OCI-LY7 (cell line): ENCODE measurements around the gene GCSAM. TPM values are rescaled to one million over a fixed set of nuclear protein-coding genes. Genes with fewer than 3 reads are reported as not detected.

Experiments used
- BruUV-seq: library from RNA; stranded (reverse); fragments of 400-500 nt; replicated peaks from 2 replicates; lab custom pipeline; 2021; lab: Mats Ljungman, UMichigan
- CTCF ChIA-PET: fragments of 300-600 bp; sonication (Branson Sonifier 250); formaldehyde crosslinking; loops from one replicate; lab custom pipeline; 2022; ENCODE audit warnings: antibody characterized with exemption; ENCODE audit not compliant: unreplicated experiment; lab: Charles Lee
- POLR2A ChIA-PET: fragments of 300-600 bp; sonication (Branson Sonifier 250); formaldehyde crosslinking; loops from one replicate; lab custom pipeline; 2022; ENCODE audit warnings: antibody characterized with exemption; lab: Charles Lee
- DNase-seq: peaks from one replicate; pipeline ENCODE4 v3.0.0-alpha.2; 2015; ENCODE audit warnings: low spot score
- H2AFZ ChIP-seq: fragments of 200-600 bp; sonication (generic), shearing (Covaris generic); 2 replicates; pipeline ENCODE4 v1.6.1; 2014; ENCODE audit warnings: mild to moderate bottlenecking, antibody characterized with exemption, low read length, moderate library complexity
- H3K27ac ChIP-seq: fragments of 200-600 bp; sonication (generic); 2 replicates; pipeline ENCODE4 v1.5.1; 2014; ENCODE audit warnings: mixed run types, low read depth, mild to moderate bottlenecking, moderate library complexity, low read length, inconsistent platforms; ENCODE audit not compliant: poor library complexity, severe bottlenecking
- H3K36me3 ChIP-seq: fragments of 200-600 bp; sonication (generic); 2 replicates; pipeline ENCODE4 v1.6.1; 2014; ENCODE audit warnings: mild to moderate bottlenecking, antibody characterized with exemption, low read length, moderate library complexity, mixed read lengths; ENCODE audit not compliant: insufficient read depth
- H3K4me1 ChIP-seq: fragments of 200-600 bp; sonication (generic); 2 replicates; pipeline ENCODE4 v1.5.1; 2014; ENCODE audit warnings: mild to moderate bottlenecking, low read length; ENCODE audit not compliant: insufficient read depth, poor library complexity, severe bottlenecking
- H3K4me2 ChIP-seq: fragments of 200-600 bp; sonication (generic); 2 replicates; pipeline ENCODE4 v1.6.1; 2014; ENCODE audit warnings: mild to moderate bottlenecking, low read length
- H3K4me3 ChIP-seq: fragments of 200-600 bp; sonication (generic); 2 replicates; pipeline ENCODE4 v1.5.1; 2014; ENCODE audit warnings: mild to moderate bottlenecking, low read depth, low read length; ENCODE audit not compliant: poor library complexity, severe bottlenecking
- H3K79me2 ChIP-seq: fragments of 200-600 bp; sonication (generic); 2 replicates; pipeline ENCODE4 v1.6.1; 2016; ENCODE audit warnings: low read depth, mild to moderate bottlenecking, low read length, moderate library complexity, mixed read lengths; ENCODE audit not compliant: insufficient read depth
- H3K9me2 ChIP-seq: fragments of 200-600 bp; sonication (generic); 2 replicates; pipeline ENCODE4 v1.6.1; 2016; ENCODE audit warnings: mild to moderate bottlenecking, low read length, mixed read lengths; ENCODE audit not compliant: insufficient read depth
- H3K9me3 ChIP-seq: fragments of 200-600 bp; sonication (generic); 2 replicates; pipeline ENCODE4 v1.6.1; 2014; ENCODE audit warnings: mild to moderate bottlenecking, mixed run types, low read length, mixed read lengths
- H4K20me1 ChIP-seq: fragments of 200-600 bp; sonication (generic); 2 replicates; pipeline ENCODE4 v1.6.1; 2014; ENCODE audit warnings: mild to moderate bottlenecking, antibody characterized with exemption, low read length, moderate library complexity, mixed read lengths; ENCODE audit not compliant: insufficient read depth
- CTCF ChIP-seq: fragments of 200-600 bp; sonication (generic); conservative IDR thresholded peaks from 2 replicates; pipeline ENCODE4 v1.5.1; 2014; ENCODE audit warnings: mild to moderate bottlenecking, antibody characterized with exemption, low read length, moderate library complexity, mixed read lengths
- EZH2phosphoT487 ChIP-seq: fragments of 200-600 bp; sonication (generic); IDR thresholded peaks from 2 replicates; pipeline ENCODE4 v1.6.1; 2018; ENCODE audit warnings: low read depth, borderline replicate concordance, mild to moderate bottlenecking, mixed run types, antibody characterized with exemption, low read length, moderate library complexity, mixed read lengths
- intact Hi-C: fragments of 100-400 bp; cut with micrococcal nuclease; formaldehyde crosslinking; loops from one replicate; pipeline ENCODE4 v1.10.0; 2022; ENCODE audit not compliant: unreplicated experiment
- total RNA-seq, 2 experiments: library from RNA; depleted of rRNA in 1 of 2; stranded (reverse); fragments of >200 nt in 1 of 2; shearing (Covaris generic) in 1 of 2; gene quantifications; 2 replicates each; pipeline ENCODE4 v1.2.3, GENCODE V29; 2014 to 2022

Gene GCSAM
- total RNA-seq, 2 experiments from 2014 or later, result 193 to 195 TPM

GRCh38 chr3:112086076-112086854 lies 46.8 kb downstream of the GCSAM start, which contains the start of gene C3orf52:
Gene C3orf52 (plus strand): TSS chr3:112086389. CDS start chr3:112086408, 19 bp downstream.
- intact Hi-C loops, result no loop called here
- Histone ChIP-seq H3K36me3 (no peaks in the 10 kb centered on the region), H3K27ac (no peak within 1 kb of the TSS), H3K4me3 (peak within 1 kb of the TSS; percentile 74), H4K20me1 (no peaks in the 10 kb centered on the region), H3K9me2 (no peaks in the 10 kb centered on the region), H3K79me2 (peaks cover 7% of the 10 kb centered on the region; the same call in 1 of the 2 replicates), H2AFZ (peak within 1 kb of the TSS; percentile 61), H3K4me2 (peak within 1 kb of the TSS; percentile 93), H3K9me3 (no peaks in the 10 kb centered on the region), H3K4me1 (peaks cover 47% of the 10 kb centered on the region)
- TF ChIP-seq EZH2phosphoT487 (no peak), CTCF (no peak; the same call in 1 of the 2 replicates)
- CTCF ChIA-PET, result no interaction called here
- POLR2A ChIA-PET, result interaction anchor here (2.2 kb wide), 1 partner anchor 8 kb away, joined by 7 read pairs; no protein-coding TSS in a partner anchor
- peak; percentile 63 for DNase-seq
- TSS peak; percentile 52 for BruUV-seq

GRCh38 chr3:112085735-112086075 lies 47.3 kb downstream of the GCSAM start:
- no peaks in the 10 kb centered on the region for H3K36me3 ChIP-seq
- BruUV-seq, result no TSS peak
- H3K9me3 ChIP-seq, result no peaks in the 10 kb centered on the region
- no peak for DNase-seq
- POLR2A ChIA-PET, result interaction anchor here (0.9 to 2.2 kb wide), 2 partner anchors 7 to 12 kb away, joined by 3 to 7 read pairs; no protein-coding TSS in a partner anchor
- no peaks in the 10 kb centered on the region for H4K20me1 ChIP-seq
- H3K9me2 ChIP-seq, result no peaks in the 10 kb centered on the region
- intact Hi-C loops, result no loop called here
- H3K79me2 ChIP-seq, result peaks cover 7% of the 10 kb centered on the region; the same call in 1 of the 2 replicates
- H3K27ac ChIP-seq, result no peak overlapping the region
- TF ChIP-seq EZH2phosphoT487, result no peak
- TF ChIP-seq CTCF, result no peak
- CTCF ChIA-PET, result no interaction called here
- H3K4me3 ChIP-seq, result peak overlapping the region; percentile 74
- peaks cover 41% of the 10 kb centered on the region for H3K4me1 ChIP-seq
- H2AFZ ChIP-seq, result peak overlapping the region; percentile 61; the same call in 1 of the 2 replicates
- peak overlapping the region; percentile 93 for H3K4me2 ChIP-seq
